ENCODE measurements around the gene SYCP2. TPM values are rescaled to one million over a fixed set of nuclear protein-coding genes. Genes with fewer than 3 reads are reported as not detected.
A peak's percentile ranks its signal among the peaks of the same experiment; 100 is the strongest.

Gene SYCP2
- total RNA-seq, 2 donors from 2014 or later: 2.5 to 6.7 TPM

GRCh38 chr20:59938221-59938620 is 4.8 kb upstream of the SYCP2 start:
- peaks cover 20% of the 10 kb centered on the region for H3K4me1 Mint-ChIP-seq
- H3K27me3 Mint-ChIP-seq: no peaks in the 10 kb centered on the region
- ATAC-seq (replicated peaks): no peak
- H3K4me3 Mint-ChIP-seq: peak overlapping the region; percentile 83
- H3K27ac Mint-ChIP-seq: peak overlapping the region; percentile 73
- H3K36me3 Mint-ChIP-seq (ENCODE audit: low read depth): peaks cover 17% of the 10 kb centered on the region
- no peaks in the 10 kb centered on the region for H3K9me3 Mint-ChIP-seq

GRCh38 chr20:59937150-59937549 is 3.7 kb upstream of the SYCP2 start:
- ATAC-seq (replicated peaks): no peak
- no peaks in the 10 kb centered on the region for H3K9me3 Mint-ChIP-seq

DNA sequence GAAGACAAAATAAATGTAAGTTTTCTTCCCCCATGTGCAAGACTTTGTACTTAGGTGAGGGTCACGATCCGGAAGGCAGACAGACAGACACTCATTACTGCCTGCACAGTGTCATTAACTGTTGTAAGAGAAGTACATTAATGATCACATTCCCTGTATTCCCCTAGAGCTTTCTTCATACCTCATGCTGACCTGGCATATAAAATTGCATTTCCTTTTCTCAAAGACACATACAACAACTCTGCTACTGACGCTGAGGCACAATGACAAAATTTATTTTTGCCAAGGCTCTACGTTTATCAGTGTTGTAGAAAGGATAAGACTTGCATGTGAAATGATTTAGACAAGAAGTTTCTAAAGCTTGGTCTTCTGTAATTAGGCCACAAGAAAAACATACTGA is 3.0 kb upstream of the SYCP2 start:
- no peak for ATAC-seq (replicated peaks)
- no peak overlapping the region for H3K4me3 Mint-ChIP-seq
- H3K27me3 Mint-ChIP-seq: no peaks in the 10 kb centered on the region
- peaks cover 16% of the 10 kb centered on the region for H3K4me1 Mint-ChIP-seq
- peaks cover 5% of the 10 kb centered on the region for H3K36me3 Mint-ChIP-seq (ENCODE audit: low read depth)
- no peak overlapping the region for H3K27ac Mint-ChIP-seq
- H3K9me3 Mint-ChIP-seq: no peaks in the 10 kb centered on the region

More at GRCh38 chr20:59937150-59937549, 3.7 kb upstream of the SYCP2 start:
- peaks cover 7% of the 10 kb centered on the region for H3K36me3 Mint-ChIP-seq (ENCODE audit: low read depth)
- peaks cover 20% of the 10 kb centered on the region for H3K4me1 Mint-ChIP-seq
- no peaks in the 10 kb centered on the region for H3K27me3 Mint-ChIP-seq
- H3K27ac Mint-ChIP-seq: no peak overlapping the region
- peak overlapping the region; percentile 83 for H3K4me3 Mint-ChIP-seq

GRCh38 chr20:59935457-59936185 is 2.2 kb upstream of the SYCP2 start:
- no peaks in the 10 kb centered on the region for H3K36me3 Mint-ChIP-seq (ENCODE audit: low read depth)
- no peaks in the 10 kb centered on the region for H3K27me3 Mint-ChIP-seq
- H3K27ac Mint-ChIP-seq: no peak overlapping the region
- H3K4me3 Mint-ChIP-seq: no peak overlapping the region
- no peak for ATAC-seq (replicated peaks)
- H3K4me1 Mint-ChIP-seq: peaks cover 11% of the 10 kb centered on the region
- no peaks in the 10 kb centered on the region for H3K9me3 Mint-ChIP-seq

DNA sequence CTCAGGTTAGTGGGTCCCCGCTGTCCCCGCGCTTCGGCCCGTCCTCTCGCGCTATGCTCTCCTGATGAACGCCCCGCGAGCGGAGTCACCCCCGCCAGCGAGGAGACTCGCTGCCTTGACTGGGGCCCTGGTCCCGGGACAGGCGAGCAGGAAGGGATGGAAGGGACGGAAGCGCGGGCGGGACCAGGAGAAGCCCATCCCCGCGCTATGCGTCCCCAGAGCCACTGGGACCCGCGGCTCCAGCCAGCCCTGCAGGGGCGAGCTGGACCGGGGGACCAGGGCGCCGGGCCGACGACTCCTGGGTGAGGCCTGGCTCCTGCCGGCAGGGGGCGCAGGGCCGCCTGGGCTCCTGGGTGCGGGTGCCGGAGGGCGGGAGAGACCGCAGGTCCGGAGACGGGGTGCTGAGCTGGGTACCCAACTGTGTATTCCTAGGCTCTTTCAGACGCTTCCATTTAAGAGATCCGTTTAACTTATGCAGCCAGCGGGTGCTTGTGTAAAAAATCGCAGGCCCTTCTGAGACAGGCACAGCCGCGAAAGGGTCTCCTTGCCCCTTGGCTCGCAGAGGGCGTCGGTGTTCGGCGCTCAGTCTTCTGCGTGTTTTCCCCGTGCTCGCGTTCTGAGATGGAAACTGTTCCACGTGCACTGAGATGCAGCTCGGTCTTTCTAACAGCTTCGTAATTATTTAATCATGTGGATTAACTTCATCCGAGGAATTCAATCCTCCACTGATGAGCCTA is 580 bp upstream of the SYCP2 start:
- Mint-ChIP-seq H3K4me3 (peak overlapping the region; percentile 73), H3K36me3 (ENCODE audit: low read depth) (no peaks in the 10 kb centered on the region), H3K27me3 (no peaks in the 10 kb centered on the region), H3K27ac (peak overlapping the region; percentile 61), H3K4me1 (peaks cover 11% of the 10 kb centered on the region), H3K9me3 (no peaks in the 10 kb centered on the region)
- ATAC-seq (replicated peaks): peak; percentile 91

DNA sequence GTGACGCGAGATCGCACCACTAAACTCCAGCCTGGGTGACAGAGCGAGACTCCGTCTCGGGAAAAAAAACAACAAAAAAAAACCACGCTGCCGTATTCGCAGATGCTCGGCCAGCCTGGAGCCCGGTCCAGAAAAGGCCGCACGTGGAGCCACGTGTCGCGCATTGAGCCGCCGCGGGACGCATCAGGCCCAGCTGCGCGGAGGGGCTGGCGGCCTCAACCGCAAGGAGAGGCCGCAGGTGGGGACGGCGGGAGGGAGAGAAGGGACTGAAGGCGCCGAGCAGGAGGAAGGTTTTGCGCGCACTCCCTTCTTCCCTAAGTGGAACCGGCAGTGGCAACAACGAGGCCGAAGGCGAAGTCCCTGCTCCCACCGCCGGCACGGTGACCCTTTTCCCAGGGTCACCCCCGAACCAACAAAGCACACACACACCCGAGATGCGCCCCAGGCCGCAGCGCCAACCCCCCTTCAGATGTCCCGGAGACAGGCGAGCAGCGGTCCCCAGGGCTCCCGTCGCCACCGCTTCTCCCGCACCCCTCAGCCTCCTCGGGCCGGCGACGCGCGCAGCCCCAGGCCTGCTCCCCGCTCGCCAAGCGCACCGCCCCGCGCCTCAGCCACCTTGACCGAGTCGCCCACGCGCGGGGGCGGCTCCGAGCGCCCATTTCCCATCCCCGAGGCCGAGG is 681 bp downstream of the SYCP2 start:
- Mint-ChIP-seq H3K27ac (no peak overlapping the region), H3K4me3 (peak overlapping the region; percentile 26), H3K27me3 (no peaks in the 10 kb centered on the region), H3K36me3 (ENCODE audit: low read depth) (no peaks in the 10 kb centered on the region), H3K4me1 (no peaks in the 10 kb centered on the region), H3K9me3 (no peaks in the 10 kb centered on the region)
- no peak for ATAC-seq (replicated peaks)

GRCh38 chr20:59931511-59932312 is 1.7 kb downstream of the SYCP2 start:
- Mint-ChIP-seq H3K4me3 (peak overlapping the region; percentile 72), H3K4me1 (no peaks in the 10 kb centered on the region), H3K9me3 (no peaks in the 10 kb centered on the region), H3K36me3 (ENCODE audit: low read depth) (no peaks in the 10 kb centered on the region), H3K27me3 (no peaks in the 10 kb centered on the region), H3K27ac (peak overlapping the region; percentile 31)
- ATAC-seq (replicated peaks): peak; percentile 38

DNA sequence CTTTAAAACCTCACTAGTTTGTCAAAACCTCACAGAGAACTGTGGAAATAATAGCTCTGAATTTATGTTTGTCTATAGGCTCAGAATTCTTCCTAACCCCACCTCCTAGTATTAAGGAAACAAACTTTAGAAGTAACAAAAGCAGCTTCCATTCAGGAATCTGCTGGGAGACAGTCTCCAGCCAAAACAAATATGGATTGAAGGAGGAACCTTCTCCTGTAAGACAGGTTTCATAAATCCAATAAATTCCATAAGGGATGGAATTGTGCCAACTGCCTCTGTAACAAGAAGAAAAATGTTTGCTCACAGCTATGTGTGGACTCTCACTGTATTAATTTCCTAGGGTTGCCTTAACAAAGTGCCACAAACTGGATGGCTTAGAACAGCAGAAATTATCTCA is 7.5 kb downstream of the SYCP2 start:
- H3K36me3 Mint-ChIP-seq (ENCODE audit: low read depth): no peaks in the 10 kb centered on the region
- H3K4me1 Mint-ChIP-seq: no peaks in the 10 kb centered on the region

DNA sequence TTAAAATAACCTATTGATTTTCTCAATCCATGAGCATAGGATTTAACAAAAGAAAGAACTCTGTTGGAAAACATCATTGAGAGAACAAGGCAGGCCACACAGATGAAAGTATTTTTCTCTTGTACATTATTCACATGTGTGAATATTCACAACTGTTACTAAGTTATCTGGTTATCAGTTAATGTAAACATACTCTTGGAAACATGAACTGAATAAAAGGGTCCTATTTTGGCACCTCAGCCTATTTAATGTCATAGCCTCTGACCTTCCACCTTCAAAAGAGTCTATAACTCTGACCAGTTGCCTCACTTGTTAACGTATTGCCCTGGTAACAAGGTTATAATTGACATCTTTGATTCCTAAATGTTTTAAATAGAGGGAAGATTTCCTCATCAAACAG is 8.1 kb downstream of the SYCP2 start:
- Mint-ChIP-seq H3K27me3 (no peaks in the 10 kb centered on the region), H3K4me1 (no peaks in the 10 kb centered on the region), H3K27ac (no peak overlapping the region), H3K4me3 (no peak overlapping the region), H3K36me3 (ENCODE audit: low read depth) (no peaks in the 10 kb centered on the region), H3K9me3 (no peaks in the 10 kb centered on the region)
- ATAC-seq (replicated peaks): no peak

More for the DNA sequence above, 7.5 kb downstream of the SYCP2 start:
- no peak for ATAC-seq (replicated peaks)
- H3K4me3 Mint-ChIP-seq: no peak overlapping the region
- no peak overlapping the region for H3K27ac Mint-ChIP-seq
- H3K9me3 Mint-ChIP-seq: no peaks in the 10 kb centered on the region
- H3K27me3 Mint-ChIP-seq: no peaks in the 10 kb centered on the region

DNA sequence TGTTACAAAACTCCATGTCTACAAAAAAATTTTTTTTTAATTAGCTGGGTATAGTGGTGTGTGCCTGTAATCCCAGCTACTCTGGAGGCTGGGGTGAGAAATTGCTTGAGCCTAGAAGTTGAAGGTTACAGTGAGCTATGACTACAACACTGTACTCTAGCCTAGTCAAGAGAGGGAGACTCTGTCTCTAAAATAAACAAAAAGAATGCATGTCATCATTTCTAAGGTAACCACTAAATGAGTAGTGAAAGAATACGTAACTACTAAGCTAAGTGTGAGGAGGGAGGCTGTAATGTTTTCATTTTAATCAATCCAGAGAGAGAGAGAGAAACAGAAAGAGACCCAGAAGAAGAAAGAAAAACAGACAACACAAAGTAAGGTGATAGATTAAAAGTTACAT is 9.9 kb downstream of the SYCP2 start:
- H3K36me3 Mint-ChIP-seq (ENCODE audit: low read depth): no peaks in the 10 kb centered on the region
- no peak overlapping the region for H3K4me3 Mint-ChIP-seq
- H3K4me1 Mint-ChIP-seq: no peaks in the 10 kb centered on the region
- H3K9me3 Mint-ChIP-seq: no peaks in the 10 kb centered on the region
- no peaks in the 10 kb centered on the region for H3K27me3 Mint-ChIP-seq
- no peak overlapping the region for H3K27ac Mint-ChIP-seq
- peak; percentile 45 for ATAC-seq (replicated peaks)

DNA sequence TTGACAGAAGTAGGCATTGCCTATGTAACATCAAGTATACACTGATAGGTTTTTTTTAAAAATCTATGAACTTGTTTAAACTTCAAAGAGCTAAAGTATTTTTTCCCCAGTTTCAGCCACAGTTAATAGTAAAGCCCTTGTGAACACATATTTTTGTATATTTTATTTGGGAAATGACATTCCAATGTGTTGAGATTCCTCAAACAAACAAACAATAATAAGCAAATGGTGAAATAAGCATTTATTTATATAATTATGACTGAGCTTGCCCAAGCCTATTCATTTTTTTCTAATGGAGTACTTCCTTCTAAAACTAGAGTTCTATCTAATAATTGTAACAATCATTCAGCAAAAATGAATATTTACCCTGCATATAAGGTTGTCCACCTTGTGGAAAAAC is 12.5 kb downstream of the SYCP2 start:
- H3K27ac Mint-ChIP-seq: no peak overlapping the region
- no peak overlapping the region for H3K4me3 Mint-ChIP-seq
- H3K27me3 Mint-ChIP-seq: no peaks in the 10 kb centered on the region
- H3K4me1 Mint-ChIP-seq: no peaks in the 10 kb centered on the region
- no peak for ATAC-seq (replicated peaks)
- H3K9me3 Mint-ChIP-seq: no peaks in the 10 kb centered on the region
- no peaks in the 10 kb centered on the region for H3K36me3 Mint-ChIP-seq (ENCODE audit: low read depth)

- no peak overlapping the region for H3K27ac Mint-ChIP-seq
- no peaks in the 10 kb centered on the region for H3K36me3 Mint-ChIP-seq (ENCODE audit: low read depth)
- H3K9me3 Mint-ChIP-seq: no peaks in the 10 kb centered on the region
- H3K4me1 Mint-ChIP-seq: no peaks in the 10 kb centered on the region
- H3K4me3 Mint-ChIP-seq: no peak overlapping the region
- peak; percentile 56 for ATAC-seq (replicated peaks)
- H3K27me3 Mint-ChIP-seq: no peaks in the 10 kb centered on the region
Measured at GRCh38 chr20:59912609-59913008, 20.8 kb downstream of the SYCP2 start.

GRCh38 chr20:59911041-59911440 is 22.4 kb downstream of the SYCP2 start:
- Mint-ChIP-seq H3K27me3 (no peaks in the 10 kb centered on the region), H3K4me3 (no peak overlapping the region), H3K36me3 (ENCODE audit: low read depth) (no peaks in the 10 kb centered on the region), H3K9me3 (no peaks in the 10 kb centered on the region), H3K4me1 (no peaks in the 10 kb centered on the region), H3K27ac (no peak overlapping the region)
- no peak for ATAC-seq (replicated peaks)

DNA sequence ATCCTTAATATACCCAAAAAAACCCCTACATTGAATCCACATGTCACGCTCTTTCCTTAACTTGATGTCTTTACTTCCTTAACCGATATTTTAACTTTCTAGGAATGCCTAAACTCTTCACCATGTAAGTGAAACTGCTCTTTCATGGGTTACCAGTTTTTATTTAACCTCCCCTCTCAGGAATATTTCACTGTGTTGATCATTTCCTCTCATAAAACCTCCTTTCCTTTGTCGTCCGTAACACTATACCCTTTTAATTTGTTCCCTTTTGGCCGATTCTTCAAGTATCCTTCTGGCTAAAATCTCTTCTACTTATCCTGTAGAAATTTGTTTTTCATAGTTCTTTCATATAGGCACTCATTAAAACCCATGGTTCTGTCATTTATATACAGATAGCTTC is 24.6 kb downstream of the SYCP2 start:
- H3K9me3 Mint-ChIP-seq: no peaks in the 10 kb centered on the region
- H3K4me1 Mint-ChIP-seq: no peaks in the 10 kb centered on the region
- H3K4me3 Mint-ChIP-seq: no peak overlapping the region
- no peak for ATAC-seq (replicated peaks)
- H3K36me3 Mint-ChIP-seq (ENCODE audit: low read depth): no peaks in the 10 kb centered on the region
- no peak overlapping the region for H3K27ac Mint-ChIP-seq
- no peaks in the 10 kb centered on the region for H3K27me3 Mint-ChIP-seq

Measured in activated T-helper 17 cell treated with anti-CD3 and anti-CD28 coated beads, Interleukin-2, amount 50 U/mL, for 72 hours (primary cell).